Measurements from ENCODE around the gene WTAP. TPM values are rescaled to one million over a fixed set of nuclear protein-coding genes. Genes with fewer than 3 reads are reported as not detected.
"Not testable (repeated sequence)": the region's sequence is repeated elsewhere in the genome, so short reads cannot be mapped to it uniquely, and the experiment has no call there.

WTAP gene
- total and polyA plus RNA-seq, 3 experiments from 2014 or later, result 95.1 to 149 (median 103) TPM

GRCh38 chr6:159700970-159701369, 26.3 kb upstream of the WTAP start:
- H3K9me3 Mint-ChIP-seq, result no peaks in the 10 kb centered on the region
- POLR2A ChIA-PET, result no interaction called here

GRCh38 chr6:159701413-159701999, 25.8 kb upstream of the WTAP start:
- Mint-ChIP-seq H3K27me3 (peaks cover 0 to 2% of the 10 kb centered on the region in 2 donors), H3K4me3 (no peak overlapping the region), H3K27ac (no peak overlapping the region), H3K4me1 (peaks cover 0 to 6% (median 0%) of the 10 kb centered on the region in 3 donors), H3K36me3 (peaks cover 0 to 6% (median 1%) of the 10 kb centered on the region in 3 donors), H3K9me3 (no peaks in the 10 kb centered on the region)
- POLR2A ChIA-PET, result interaction anchor here (0.6 to 0.7 kb wide), 2 partner anchors 9 to 21 kb away, joined by 3 to 7 read pairs; no protein-coding TSS in a partner anchor
- no peaks in the 10 kb centered on the region for H3K27me3 ChIP-seq (ENCODE audit: insufficient read depth, low read length, poor library complexity, severe bottlenecking)
- no peaks in the 10 kb centered on the region for H3K4me1 ChIP-seq (ENCODE audit: insufficient read depth, low read length)
- H3K4me3 ChIP-seq (ENCODE audit: low read length), result no peak overlapping the region
- H3K27ac ChIP-seq (ENCODE audit: low read depth, low read length), result no peak overlapping the region
- H3K36me3 ChIP-seq (ENCODE audit: insufficient read depth, low read length), result no peaks in the 10 kb centered on the region
- CTCF ChIA-PET, result interaction anchor here (2.1 kb wide), 1 partner anchor 31 kb away, joined by 6 read pairs; no protein-coding TSS in a partner anchor
- no peak for DNase-seq
- H3K9me3 ChIP-seq (ENCODE audit: low read length), result no peaks in the 10 kb centered on the region

More at GRCh38 chr6:159700970-159701369, 26.3 kb upstream of the WTAP start:
- Histone ChIP-seq H3K4me1 (ENCODE audit: insufficient read depth, low read length) (no peaks in the 10 kb centered on the region), H3K27me3 (ENCODE audit: insufficient read depth, low read length, poor library complexity, severe bottlenecking) (no peaks in the 10 kb centered on the region), H3K4me3 (ENCODE audit: low read length) (no peak overlapping the region), H3K36me3 (ENCODE audit: insufficient read depth, low read length) (no peaks in the 10 kb centered on the region), H3K9me3 (ENCODE audit: low read length) (no peaks in the 10 kb centered on the region), H3K27ac (ENCODE audit: low read depth, low read length) (no peak overlapping the region)
- peaks cover 0 to 2% of the 10 kb centered on the region in 2 donors for H3K27me3 Mint-ChIP-seq
- peaks cover 0 to 6% (median 1%) of the 10 kb centered on the region in 3 donors for H3K36me3 Mint-ChIP-seq
- no peak for DNase-seq
- peak overlapping the region in 1 of 8 donors; percentile 19 for H3K27ac Mint-ChIP-seq
- H3K4me3 Mint-ChIP-seq, result no peak overlapping the region
- CTCF ChIA-PET, result no interaction called here
- H3K4me1 Mint-ChIP-seq, result peaks cover 0 to 6% (median 0%) of the 10 kb centered on the region in 3 donors

- H3K4me3 Mint-ChIP-seq; CTCF ChIA-PET; H3K9me3 ChIP-seq (ENCODE audit: low read length); H3K4me1 Mint-ChIP-seq; DNase-seq; H3K4me1 ChIP-seq (ENCODE audit: insufficient read depth, low read length); H3K4me3 ChIP-seq (ENCODE audit: low read length); H3K27me3 ChIP-seq (ENCODE audit: insufficient read depth, low read length, poor library complexity, severe bottlenecking); H3K36me3 ChIP-seq (ENCODE audit: insufficient read depth, low read length); H3K27me3 Mint-ChIP-seq; H3K27ac Mint-ChIP-seq; H3K36me3 Mint-ChIP-seq; H3K9me3 Mint-ChIP-seq; H3K27ac ChIP-seq (ENCODE audit: low read depth, low read length): not testable (repeated sequence)
- POLR2A ChIA-PET, result interaction anchor here (0.6 kb wide), 1 partner anchor 9 kb away, joined by 7 read pairs; no protein-coding TSS in a partner anchor
Observed at GRCh38 chr6:159710603-159711002, 16.7 kb upstream of the WTAP start.

- H3K9me3 ChIP-seq (ENCODE audit: low read length); DNase-seq; H3K9me3 Mint-ChIP-seq; H3K27ac ChIP-seq (ENCODE audit: low read depth, low read length); POLR2A ChIA-PET; H3K36me3 ChIP-seq (ENCODE audit: insufficient read depth, low read length); CTCF ChIA-PET; H3K4me1 ChIP-seq (ENCODE audit: insufficient read depth, low read length); H3K4me1 Mint-ChIP-seq; H3K27me3 ChIP-seq (ENCODE audit: insufficient read depth, low read length, poor library complexity, severe bottlenecking); H3K36me3 Mint-ChIP-seq; H3K27me3 Mint-ChIP-seq; H3K27ac Mint-ChIP-seq; H3K4me3 ChIP-seq (ENCODE audit: low read length); H3K4me3 Mint-ChIP-seq: not testable (repeated sequence)
Observed at GRCh38 chr6:159712389-159712788, 14.9 kb upstream of the WTAP start.

GRCh38 chr6:159713984-159714383, 13.3 kb upstream of the WTAP start:
- no peaks in the 10 kb centered on the region for H3K27me3 ChIP-seq (ENCODE audit: insufficient read depth, low read length, poor library complexity, severe bottlenecking)
- H3K27ac Mint-ChIP-seq, result no peak overlapping the region
- no peaks in the 10 kb centered on the region for H3K9me3 ChIP-seq (ENCODE audit: low read length)
- CTCF ChIA-PET, result no interaction called here
- no peaks in the 10 kb centered on the region for H3K9me3 Mint-ChIP-seq
- no peak overlapping the region for H3K4me3 ChIP-seq (ENCODE audit: low read length)
- no peak for DNase-seq
- H3K36me3 ChIP-seq (ENCODE audit: insufficient read depth, low read length), result no peaks in the 10 kb centered on the region
- no peaks in the 10 kb centered on the region for H3K4me1 ChIP-seq (ENCODE audit: insufficient read depth, low read length)
- POLR2A ChIA-PET, result no interaction called here
- H3K27ac ChIP-seq (ENCODE audit: low read depth, low read length), result no peak overlapping the region
- peaks cover 0 to 2% (median 0%) of the 10 kb centered on the region in 3 donors for H3K36me3 Mint-ChIP-seq
- no peaks in the 10 kb centered on the region for H3K27me3 Mint-ChIP-seq
- H3K4me1 Mint-ChIP-seq, result no peaks in the 10 kb centered on the region
- no peak overlapping the region for H3K4me3 Mint-ChIP-seq

- Histone ChIP-seq H3K36me3 (ENCODE audit: insufficient read depth, low read length) (no peaks in the 10 kb centered on the region), H3K9me3 (ENCODE audit: low read length) (no peaks in the 10 kb centered on the region), H3K4me3 (ENCODE audit: low read length) (no peak overlapping the region), H3K27me3 (ENCODE audit: insufficient read depth, low read length, poor library complexity, severe bottlenecking) (no peaks in the 10 kb centered on the region), H3K4me1 (ENCODE audit: insufficient read depth, low read length) (no peaks in the 10 kb centered on the region), H3K27ac (ENCODE audit: low read depth, low read length) (no peak overlapping the region)
- Mint-ChIP-seq H3K36me3 (peaks cover 0 to 2% (median 0%) of the 10 kb centered on the region in 3 donors), H3K9me3 (no peaks in the 10 kb centered on the region), H3K4me3 (no peak overlapping the region), H3K27ac (no peak overlapping the region), H3K4me1 (no peaks in the 10 kb centered on the region), H3K27me3 (no peaks in the 10 kb centered on the region)
- DNase-seq, result no peak
- ChIA-PET CTCF (no interaction called here), POLR2A (no interaction called here)
Observed at GRCh38 chr6:159714404-159714803, 12.9 kb upstream of the WTAP start.

- Mint-ChIP-seq H3K27me3 (no peaks in the 10 kb centered on the region), H3K4me1 (no peaks in the 10 kb centered on the region), H3K4me3 (no peak overlapping the region), H3K9me3 (no peaks in the 10 kb centered on the region), H3K27ac (peak overlapping the region in 1 of 8 donors; percentile 24), H3K36me3 (peaks cover 0 to 2% (median 0%) of the 10 kb centered on the region in 3 donors)
- ChIA-PET CTCF (no interaction called here), POLR2A (interaction anchor here (0.5 kb wide), 1 partner anchor 12 kb away, joined by 4 read pairs; the partner anchor contains the start of gene WTAP)
- no peaks in the 10 kb centered on the region for H3K4me1 ChIP-seq (ENCODE audit: insufficient read depth, low read length)
- H3K9me3 ChIP-seq (ENCODE audit: low read length), result no peaks in the 10 kb centered on the region
- no peaks in the 10 kb centered on the region for H3K27me3 ChIP-seq (ENCODE audit: insufficient read depth, low read length, poor library complexity, severe bottlenecking)
- H3K4me3 ChIP-seq (ENCODE audit: low read length), result no peak overlapping the region
- DNase-seq, result no peak
- H3K36me3 ChIP-seq (ENCODE audit: insufficient read depth, low read length), result no peaks in the 10 kb centered on the region
- no peak overlapping the region for H3K27ac ChIP-seq (ENCODE audit: low read depth, low read length)
Observed at GRCh38 chr6:159715166-159715565, 12.1 kb upstream of the WTAP start.

- Mint-ChIP-seq H3K9me3 (no peaks in the 10 kb centered on the region), H3K36me3 (peaks cover 0 to 2% (median 0%) of the 10 kb centered on the region in 3 donors), H3K4me3 (no peak overlapping the region), H3K4me1 (peaks cover 0 to 4% (median 3%) of the 10 kb centered on the region in 3 donors), H3K27ac (no peak overlapping the region), H3K27me3 (no peaks in the 10 kb centered on the region)
- no peaks in the 10 kb centered on the region for H3K36me3 ChIP-seq (ENCODE audit: insufficient read depth, low read length)
- no peaks in the 10 kb centered on the region for H3K9me3 ChIP-seq (ENCODE audit: low read length)
- POLR2A ChIA-PET, result interaction anchor here (0.5 kb wide), 1 partner anchor 12 kb away, joined by 4 read pairs; the partner anchor contains the start of gene WTAP
- no peak overlapping the region for H3K4me3 ChIP-seq (ENCODE audit: low read length)
- no peak for DNase-seq
- no peak overlapping the region for H3K27ac ChIP-seq (ENCODE audit: low read depth, low read length)
- CTCF ChIA-PET, result interaction anchor here (0.7 kb wide), 1 partner anchor 9 kb away, joined by 3 read pairs; no protein-coding TSS in a partner anchor
- H3K4me1 ChIP-seq (ENCODE audit: insufficient read depth, low read length), result no peaks in the 10 kb centered on the region
- H3K27me3 ChIP-seq (ENCODE audit: insufficient read depth, low read length, poor library complexity, severe bottlenecking), result no peaks in the 10 kb centered on the region
Observed at GRCh38 chr6:159715605-159716004, 11.7 kb upstream of the WTAP start.

All from CD8-positive, alpha-beta memory T cell (primary cell).